ENCODE data around the gene DNM2. TPM values are rescaled to one million over a fixed set of nuclear protein-coding genes. Genes with fewer than 3 reads are reported as not detected.

The DNM2 gene
- total and polyA plus RNA-seq, 9 of the 15 experiments (the other 6 are each of a cell fraction or from before 2014, with no cell fraction given): 2.2 to 161 (median 72.6) TPM

DNA sequence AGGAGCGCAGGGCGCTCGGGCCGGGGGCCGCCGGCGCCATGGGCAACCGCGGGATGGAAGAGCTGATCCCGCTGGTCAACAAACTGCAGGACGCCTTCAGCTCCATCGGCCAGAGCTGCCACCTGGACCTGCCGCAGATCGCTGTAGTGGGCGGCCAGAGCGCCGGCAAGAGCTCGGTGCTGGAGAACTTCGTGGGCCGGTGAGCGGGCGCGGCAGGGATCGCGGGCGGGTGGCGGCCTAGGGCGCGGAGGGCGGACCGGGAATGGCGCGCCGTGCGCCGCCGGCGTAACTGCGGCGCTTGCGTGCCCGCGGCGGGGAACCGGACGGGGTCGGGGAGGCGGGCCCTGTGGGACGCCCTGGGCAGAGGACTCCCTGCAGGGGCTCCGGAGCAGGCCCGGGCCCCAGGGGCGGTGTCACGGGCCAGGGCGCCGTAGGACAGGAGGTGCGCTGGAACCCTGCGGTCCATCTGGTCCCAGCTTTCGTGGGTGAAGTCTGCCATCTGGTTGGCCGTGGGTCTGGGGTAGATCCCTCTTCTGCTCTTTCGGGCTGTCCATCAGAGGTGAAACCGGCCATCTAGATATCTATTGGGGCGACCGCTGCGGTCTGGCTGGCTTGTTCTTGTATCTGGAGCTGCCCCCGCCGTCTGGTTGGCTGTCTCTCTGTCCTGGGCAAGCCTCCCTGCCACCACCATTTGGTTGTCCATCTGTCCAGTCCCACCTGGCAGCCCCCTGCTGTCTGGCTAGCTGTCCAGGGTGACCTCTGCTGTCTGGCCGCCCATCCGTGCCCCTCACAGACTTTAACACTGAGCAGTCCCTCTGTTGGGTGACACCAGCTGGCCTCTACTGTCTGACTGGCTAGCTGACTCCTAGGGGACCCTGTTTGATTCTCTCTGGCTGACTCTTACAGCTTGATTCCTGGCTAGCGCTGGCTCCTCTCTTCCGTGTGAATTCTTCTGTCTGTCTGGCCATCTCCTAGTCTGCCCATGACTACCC lies 622 bp downstream of the DNM2 start (continued):
- TF ChIP-seq, protein P1, sequence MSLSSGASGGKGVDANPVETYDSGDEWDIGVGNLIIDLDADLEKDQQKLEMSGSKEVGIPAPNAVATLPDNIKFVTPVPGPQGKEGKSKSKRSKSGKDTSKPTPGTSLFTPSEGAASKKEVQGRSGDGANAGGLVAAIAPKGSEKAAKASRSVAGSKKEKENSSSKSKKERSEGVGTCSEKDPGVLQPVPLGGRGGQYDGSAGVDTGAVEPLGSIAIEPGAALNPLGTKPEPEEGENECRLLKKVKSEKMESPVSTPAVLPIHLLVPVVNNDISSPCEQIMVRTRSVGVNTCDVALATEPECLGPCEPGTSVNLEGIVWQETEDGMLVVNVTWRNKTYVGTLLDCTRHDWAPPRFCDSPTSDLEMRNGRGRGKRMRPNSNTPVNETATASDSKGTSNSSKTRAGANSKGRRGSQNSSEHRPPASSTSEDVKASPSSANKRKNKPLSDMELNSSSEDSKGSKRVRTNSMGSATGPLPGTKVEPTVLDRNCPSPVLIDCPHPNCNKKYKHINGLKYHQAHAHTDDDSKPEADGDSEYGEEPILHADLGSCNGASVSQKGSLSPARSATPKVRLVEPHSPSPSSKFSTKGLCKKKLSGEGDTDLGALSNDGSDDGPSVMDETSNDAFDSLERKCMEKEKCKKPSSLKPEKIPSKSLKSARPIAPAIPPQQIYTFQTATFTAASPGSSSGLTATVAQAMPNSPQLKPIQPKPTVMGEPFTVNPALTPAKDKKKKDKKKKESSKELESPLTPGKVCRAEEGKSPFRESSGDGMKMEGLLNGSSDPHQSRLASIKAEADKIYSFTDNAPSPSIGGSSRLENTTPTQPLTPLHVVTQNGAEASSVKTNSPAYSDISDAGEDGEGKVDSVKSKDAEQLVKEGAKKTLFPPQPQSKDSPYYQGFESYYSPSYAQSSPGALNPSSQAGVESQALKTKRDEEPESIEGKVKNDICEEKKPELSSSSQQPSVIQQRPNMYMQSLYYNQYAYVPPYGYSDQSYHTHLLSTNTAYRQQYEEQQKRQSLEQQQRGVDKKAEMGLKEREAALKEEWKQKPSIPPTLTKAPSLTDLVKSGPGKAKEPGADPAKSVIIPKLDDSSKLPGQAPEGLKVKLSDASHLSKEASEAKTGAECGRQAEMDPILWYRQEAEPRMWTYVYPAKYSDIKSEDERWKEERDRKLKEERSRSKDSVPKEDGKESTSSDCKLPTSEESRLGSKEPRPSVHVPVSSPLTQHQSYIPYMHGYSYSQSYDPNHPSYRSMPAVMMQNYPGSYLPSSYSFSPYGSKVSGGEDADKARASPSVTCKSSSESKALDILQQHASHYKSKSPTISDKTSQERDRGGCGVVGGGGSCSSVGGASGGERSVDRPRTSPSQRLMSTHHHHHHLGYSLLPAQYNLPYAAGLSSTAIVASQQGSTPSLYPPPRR (CRISPR knock-in tag; IDR thresholded peaks at IDR 0.05; ENCODE audit: borderline replicate concordance): 0 out of 2 replicates have a peak, but pooled peaks have one; percentile 71
- TF ChIP-seq, protein P2, sequence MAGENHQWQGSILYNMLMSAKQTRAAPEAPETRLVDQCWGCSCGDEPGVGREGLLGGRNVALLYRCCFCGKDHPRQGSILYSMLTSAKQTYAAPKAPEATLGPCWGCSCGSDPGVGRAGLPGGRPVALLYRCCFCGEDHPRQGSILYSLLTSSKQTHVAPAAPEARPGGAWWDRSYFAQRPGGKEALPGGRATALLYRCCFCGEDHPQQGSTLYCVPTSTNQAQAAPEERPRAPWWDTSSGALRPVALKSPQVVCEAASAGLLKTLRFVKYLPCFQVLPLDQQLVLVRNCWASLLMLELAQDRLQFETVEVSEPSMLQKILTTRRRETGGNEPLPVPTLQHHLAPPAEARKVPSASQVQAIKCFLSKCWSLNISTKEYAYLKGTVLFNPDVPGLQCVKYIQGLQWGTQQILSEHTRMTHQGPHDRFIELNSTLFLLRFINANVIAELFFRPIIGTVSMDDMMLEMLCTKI (IDR thresholded peaks at IDR 0.05; ENCODE audit: partially characterized antibody): no peak
- TF ChIP-seq THAP7 (CRISPR knock-in tag; IDR thresholded peaks at IDR 0.05) (0 out of 2 replicates have a peak, but pooled peaks have one; percentile 52), ZFP36 (IDR thresholded peaks at IDR 0.05; ENCODE audit: low read depth, low read length, partially characterized antibody) (peak; percentile 57), PREB (CRISPR knock-in tag; IDR thresholded peaks at IDR 0.05) (0 out of 2 replicates have a peak, but pooled peaks have one; percentile 29), NRF1 (conservative IDR thresholded peaks at IDR 0.05 in 1 of 2, IDR thresholded peaks at IDR 0.05 in 1 of 2) (peak in 1 of 2 experiments; percentile 44; a peak in 2 of 4 replicates), PYGO2 (tag; IDR thresholded peaks at IDR 0.05) (no peak), ZNF165 (CRISPR knock-in tag; IDR thresholded peaks at IDR 0.05; ENCODE audit: borderline replicate concordance) (no peak), FOXP1 (CRISPR knock-in tag; IDR thresholded peaks at IDR 0.05) (peak; percentile 51; the same call in 1 of the 2 replicates), SRSF7 (optimal IDR thresholded peaks at IDR 0.05; ENCODE audit: low read depth, low read length) (peak; percentile 25), ZNF445 (CRISPR knock-in tag; IDR thresholded peaks at IDR 0.05; ENCODE audit: low read depth) (no peak), ARID2 (IDR thresholded peaks at IDR 0.05) (no peak), HMGN3 (IDR thresholded peaks at IDR 0.05; ENCODE audit: borderline replicate concordance, extremely low read depth, insufficient read length, low read depth, low read length) (peak; percentile 32), FOSL1 (tag; conservative IDR thresholded peaks at IDR 0.05) (0 out of 2 replicates have a peak, but pooled peaks have one; percentile 8), NCOA1 (IDR thresholded peaks at IDR 0.05; ENCODE audit: low read depth) (no peak), RBBP5 (IDR thresholded peaks at IDR 0.05; ENCODE audit: borderline replicate concordance, insufficient read depth, low read length, poor library complexity, severe bottlenecking) (peak; percentile 94), LCOR (CRISPR knock-in tag; IDR thresholded peaks at IDR 0.05) (no peak)
